SH-SY5Y (cell line): Measurements from ENCODE around the gene FOXF1.

ENCODE experiments used
- GATA2 ChIP-seq: IDR thresholded peaks from 2 replicates; pipeline ENCODE4 v1.6.1; 2011; ENCODE audit warnings: mild to moderate bottlenecking, low read depth, low read length
- GATA3 ChIP-seq: IDR thresholded peaks from 2 replicates; pipeline ENCODE4 v1.6.1; 2011; ENCODE audit warnings: low read depth, mild to moderate bottlenecking, low read length, moderate library complexity

DNA sequence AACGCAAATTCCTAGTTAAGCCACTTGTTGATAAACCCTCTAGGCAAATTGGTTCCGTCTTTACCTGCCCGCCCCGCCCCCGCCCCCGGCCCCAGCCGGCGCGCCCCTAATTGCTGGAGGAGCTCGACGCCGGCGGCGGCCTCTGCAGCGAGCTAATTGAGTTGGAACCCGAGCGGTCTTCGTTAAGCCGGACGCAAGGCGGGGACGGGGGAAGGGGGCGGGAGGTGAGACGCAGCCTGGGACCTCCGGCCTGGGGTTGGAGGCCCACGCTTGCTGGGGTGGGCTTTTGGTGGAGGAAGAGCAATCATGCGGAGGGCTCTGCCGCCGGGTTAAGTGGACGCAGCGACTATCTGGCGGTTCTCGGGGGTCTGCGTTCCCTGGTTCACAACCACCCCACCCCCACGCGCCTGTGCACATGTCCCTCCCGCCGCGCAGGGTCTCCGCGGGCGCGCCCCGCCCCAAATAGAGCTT lies 12.7 kb upstream of the FOXF1 start:
- TF ChIP-seq GATA2 (no peak), GATA3 (no peak)
